GM06990 (cell line): ENCODE results near the gene SMIM23.

ENCODE experiments used
- DNase-seq: peaks from one replicate; pipeline ENCODE4 v3.0.0-alpha.2; 2011; ENCODE audit not compliant: insufficient read length; ENCODE audit errors: extremely low read depth
- H3K27me3 ChIP-seq: replicated peaks from 2 replicates; pipeline ENCODE4 v1.6.0; 2011; ENCODE audit warnings: low read length; ENCODE audit not compliant: control insufficient read depth, insufficient read depth
- H3K36me3 ChIP-seq: 2 replicates; pipeline ENCODE4 v1.5.1; 2011; ENCODE audit warnings: low read length; ENCODE audit not compliant: control insufficient read depth, insufficient read depth
- H3K4me3 ChIP-seq: replicated peaks from 2 replicates; pipeline ENCODE4 v1.5.1; 2011; ENCODE audit warnings: low read depth, mild to moderate bottlenecking, control low read depth, low read length
- TF ChIP-seq, protein P1 (sequence below): IDR thresholded peaks from 2 replicates; pipeline ENCODE4 v1.5.1; 2011; ENCODE audit warnings: low read length, control low read depth, mild to moderate bottlenecking, inconsistent platforms; ENCODE audit not compliant: insufficient read depth, poor library complexity, severe bottlenecking

Gene SMIM23

DNA sequence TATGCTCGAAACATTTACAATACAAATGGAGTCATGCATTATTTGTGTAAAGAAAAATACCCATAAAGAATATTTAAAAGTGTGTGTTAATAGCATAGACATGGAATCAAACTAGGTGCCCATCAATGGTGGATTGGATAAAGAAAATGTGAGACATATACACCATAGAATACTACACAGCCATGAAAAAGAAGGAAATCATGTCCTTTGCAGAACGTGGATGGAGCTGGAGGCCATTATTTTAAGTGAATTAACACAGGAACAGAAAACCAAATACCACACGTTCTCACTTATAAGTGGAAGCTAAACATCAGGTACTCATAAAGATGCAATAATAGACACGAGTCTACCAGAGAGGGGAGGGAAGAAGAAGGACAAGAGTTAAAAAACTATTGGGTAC is 22.8 kb downstream of the SMIM23 start:
- no peak for DNase-seq
- Histone ChIP-seq H3K36me3 (no peaks in the 10 kb centered on the region), H3K27me3 (peaks cover 5% of the 10 kb centered on the region), H3K4me3 (no peak overlapping the region)
- TF ChIP-seq, protein P1, sequence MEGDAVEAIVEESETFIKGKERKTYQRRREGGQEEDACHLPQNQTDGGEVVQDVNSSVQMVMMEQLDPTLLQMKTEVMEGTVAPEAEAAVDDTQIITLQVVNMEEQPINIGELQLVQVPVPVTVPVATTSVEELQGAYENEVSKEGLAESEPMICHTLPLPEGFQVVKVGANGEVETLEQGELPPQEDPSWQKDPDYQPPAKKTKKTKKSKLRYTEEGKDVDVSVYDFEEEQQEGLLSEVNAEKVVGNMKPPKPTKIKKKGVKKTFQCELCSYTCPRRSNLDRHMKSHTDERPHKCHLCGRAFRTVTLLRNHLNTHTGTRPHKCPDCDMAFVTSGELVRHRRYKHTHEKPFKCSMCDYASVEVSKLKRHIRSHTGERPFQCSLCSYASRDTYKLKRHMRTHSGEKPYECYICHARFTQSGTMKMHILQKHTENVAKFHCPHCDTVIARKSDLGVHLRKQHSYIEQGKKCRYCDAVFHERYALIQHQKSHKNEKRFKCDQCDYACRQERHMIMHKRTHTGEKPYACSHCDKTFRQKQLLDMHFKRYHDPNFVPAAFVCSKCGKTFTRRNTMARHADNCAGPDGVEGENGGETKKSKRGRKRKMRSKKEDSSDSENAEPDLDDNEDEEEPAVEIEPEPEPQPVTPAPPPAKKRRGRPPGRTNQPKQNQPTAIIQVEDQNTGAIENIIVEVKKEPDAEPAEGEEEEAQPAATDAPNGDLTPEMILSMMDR = no peak

DNA sequence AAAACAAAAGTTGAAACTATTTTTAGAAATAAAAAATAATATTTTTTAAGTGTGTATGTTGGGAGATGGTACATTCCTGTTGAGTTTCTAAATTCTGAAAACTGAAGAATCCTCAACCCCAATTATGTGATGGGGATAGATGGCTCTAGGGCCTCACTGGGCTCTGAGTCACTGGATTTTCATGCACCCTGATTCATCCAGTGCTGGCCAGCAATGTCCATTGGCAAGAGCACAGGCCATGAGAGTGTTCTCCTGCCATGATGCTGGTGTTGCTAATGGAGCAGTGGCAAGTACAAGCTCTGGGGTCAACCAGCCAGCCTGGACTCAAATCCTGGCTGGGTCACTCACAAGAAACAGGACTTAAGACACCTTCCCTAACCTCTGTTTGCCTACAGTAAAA is 23.3 kb downstream of the SMIM23 start:
- Histone ChIP-seq H3K4me3 (no peak overlapping the region), H3K36me3 (no peaks in the 10 kb centered on the region), H3K27me3 (peaks cover 5% of the 10 kb centered on the region)
- DNase-seq = no peak
- TF ChIP-seq, protein P1 = no peak

DNA sequence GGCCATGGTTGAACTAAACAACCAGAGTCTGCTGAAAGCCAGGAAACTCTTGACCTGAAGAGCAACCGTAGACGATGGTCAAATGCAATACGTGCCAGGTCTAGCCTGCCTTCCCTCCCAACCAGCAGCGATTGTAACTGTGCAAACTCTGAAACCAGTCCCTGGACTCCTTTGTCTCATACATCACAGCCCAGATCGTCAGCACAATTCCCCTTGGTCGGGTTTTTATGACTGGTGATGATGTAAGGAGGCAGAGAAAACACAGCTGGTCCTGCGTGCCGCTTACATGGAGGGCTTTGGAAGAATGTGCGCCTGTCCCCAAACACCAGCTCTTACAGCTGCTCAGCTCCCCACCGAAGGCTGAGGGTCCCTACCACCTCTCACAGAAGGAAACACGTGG is 24.6 kb downstream of the SMIM23 start:
- TF ChIP-seq, protein P1 = no peak
- peaks cover 5% of the 10 kb centered on the region for H3K27me3 ChIP-seq

DNA sequence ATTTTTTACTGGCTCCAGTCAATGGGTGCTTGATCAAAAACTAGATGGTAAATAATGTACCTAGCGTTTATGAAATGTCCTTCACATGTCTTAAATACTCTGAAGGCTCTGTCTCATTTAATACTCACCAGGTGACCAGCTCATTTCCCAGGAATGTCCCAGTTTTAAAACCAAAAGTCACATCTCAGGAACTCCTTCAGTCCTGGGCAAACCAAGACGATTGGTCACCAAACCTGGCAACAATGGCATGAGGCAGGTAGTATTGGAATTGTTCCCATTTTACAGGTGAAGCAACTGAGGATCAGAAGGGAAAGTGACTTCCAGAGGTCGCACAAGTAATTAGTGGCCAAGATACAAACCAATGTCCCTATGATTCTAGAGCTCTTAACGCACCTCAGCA is 27.7 kb downstream of the SMIM23 start:
- peaks cover 1% of the 10 kb centered on the region; the same call in 1 of the 2 replicates for H3K27me3 ChIP-seq
- no peaks in the 10 kb centered on the region for H3K36me3 ChIP-seq
- TF ChIP-seq, protein P1 = no peak
- H3K4me3 ChIP-seq = no peak overlapping the region
- no peak for DNase-seq

More for the DNA sequence above, 24.6 kb downstream of the SMIM23 start:
- DNase-seq = no peak
- H3K4me3 ChIP-seq = no peak overlapping the region
- H3K36me3 ChIP-seq = no peaks in the 10 kb centered on the region

DNA sequence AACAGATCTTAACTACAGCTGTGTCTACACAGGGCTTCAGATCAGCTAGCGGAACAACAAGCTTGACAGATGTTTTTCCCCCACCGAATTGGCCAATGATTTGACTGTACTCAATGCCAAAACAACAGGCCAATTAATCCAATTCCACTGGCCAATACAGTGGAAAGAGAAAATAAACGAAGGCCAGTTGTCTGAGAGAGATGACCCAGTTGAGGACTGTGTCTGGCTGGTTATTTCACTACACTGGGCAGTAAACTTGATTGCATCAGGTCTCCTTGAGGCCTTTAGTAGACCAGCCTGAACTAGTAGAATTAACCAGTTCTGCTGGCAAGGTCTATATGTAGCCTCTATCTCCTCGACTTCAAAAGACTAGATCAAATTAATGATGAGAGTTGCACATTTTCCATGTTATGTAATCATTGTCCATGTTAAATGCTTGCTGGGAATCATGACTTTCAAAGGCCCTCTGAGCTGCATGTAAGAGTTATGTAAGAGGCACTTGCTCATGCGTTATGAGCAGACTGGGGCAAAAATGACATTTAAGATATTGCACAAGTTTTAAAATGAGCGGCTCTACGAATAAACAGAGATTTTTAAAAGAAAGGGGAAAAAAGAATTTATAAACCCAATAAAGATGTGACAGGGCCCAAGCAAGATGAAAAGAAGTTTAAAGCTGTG is 28.3 kb downstream of the SMIM23 start:
- DNase-seq = no peak
- H3K4me3 ChIP-seq = no peak overlapping the region
- TF ChIP-seq, protein P1 = no peak
- peaks cover 1% of the 10 kb centered on the region; the same call in 1 of the 2 replicates for H3K27me3 ChIP-seq
- no peaks in the 10 kb centered on the region for H3K36me3 ChIP-seq
